Measurements from ENCODE around the gene DCDC2C. TPM values are rescaled to one million over a fixed set of nuclear protein-coding genes. Genes with fewer than 3 reads are reported as not detected.

Gene DCDC2C
- total RNA-seq, 1 experiment from 2014 or later, result 0.43 TPM

DNA sequence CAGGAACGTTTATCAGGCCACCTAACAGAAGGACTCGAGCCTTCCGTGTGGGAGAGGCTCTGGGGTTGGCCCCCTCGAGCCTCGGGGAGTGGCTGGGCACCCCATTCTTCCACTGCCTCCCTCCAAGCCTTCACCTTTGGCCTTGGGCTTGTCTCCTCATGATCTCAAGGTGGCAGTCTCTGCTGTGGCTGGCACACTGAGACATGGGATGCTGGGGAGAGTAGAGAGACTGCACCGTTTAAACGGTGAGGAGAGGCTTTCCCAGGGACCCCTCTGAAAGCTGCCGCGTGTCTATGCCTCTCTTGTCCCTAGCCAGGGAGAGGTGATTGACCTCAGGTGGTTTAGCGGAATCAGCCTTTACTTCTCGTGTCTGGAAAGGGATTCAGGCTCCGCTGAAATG is 71.0 kb downstream of the DCDC2C start:
- TF ChIP-seq EZH2 (IDR thresholded peaks at IDR 0.05; ENCODE audit: borderline replicate concordance, low read depth, low read length, poor library complexity, severe bottlenecking), result no peak
- TF ChIP-seq, protein P1, sequence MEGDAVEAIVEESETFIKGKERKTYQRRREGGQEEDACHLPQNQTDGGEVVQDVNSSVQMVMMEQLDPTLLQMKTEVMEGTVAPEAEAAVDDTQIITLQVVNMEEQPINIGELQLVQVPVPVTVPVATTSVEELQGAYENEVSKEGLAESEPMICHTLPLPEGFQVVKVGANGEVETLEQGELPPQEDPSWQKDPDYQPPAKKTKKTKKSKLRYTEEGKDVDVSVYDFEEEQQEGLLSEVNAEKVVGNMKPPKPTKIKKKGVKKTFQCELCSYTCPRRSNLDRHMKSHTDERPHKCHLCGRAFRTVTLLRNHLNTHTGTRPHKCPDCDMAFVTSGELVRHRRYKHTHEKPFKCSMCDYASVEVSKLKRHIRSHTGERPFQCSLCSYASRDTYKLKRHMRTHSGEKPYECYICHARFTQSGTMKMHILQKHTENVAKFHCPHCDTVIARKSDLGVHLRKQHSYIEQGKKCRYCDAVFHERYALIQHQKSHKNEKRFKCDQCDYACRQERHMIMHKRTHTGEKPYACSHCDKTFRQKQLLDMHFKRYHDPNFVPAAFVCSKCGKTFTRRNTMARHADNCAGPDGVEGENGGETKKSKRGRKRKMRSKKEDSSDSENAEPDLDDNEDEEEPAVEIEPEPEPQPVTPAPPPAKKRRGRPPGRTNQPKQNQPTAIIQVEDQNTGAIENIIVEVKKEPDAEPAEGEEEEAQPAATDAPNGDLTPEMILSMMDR (conservative IDR thresholded peaks at IDR 0.05; ENCODE audit: low read depth, low read length), result no peak
- no peaks in the 10 kb centered on the region for H3K9me3 ChIP-seq (ENCODE audit: low read depth, low read length, poor library complexity, severe bottlenecking)
- H3K27ac ChIP-seq (ENCODE audit: low read depth, low read length, poor library complexity, severe bottlenecking), result no peak overlapping the region
- ChIA-PET POLR2A (ENCODE audit: low non-redundant PET) (no interaction called here), CTCF (no interaction called here)
- intact Hi-C loops (cut with micrococcal nuclease; ENCODE audit: unreplicated experiment), result no loop called here
- peaks cover 13% of the 10 kb centered on the region for H3K4me1 ChIP-seq (ENCODE audit: insufficient read depth, low read length, poor library complexity, severe bottlenecking)
- no peaks in the 10 kb centered on the region for H3K27me3 ChIP-seq (replicated peaks; ENCODE audit: insufficient read depth, low read depth, low read length, poor library complexity)
- H3K4me3 ChIP-seq (ENCODE audit: low read depth, low read length, poor library complexity, severe bottlenecking), result no peak overlapping the region
- no TSS peak for BruUV-seq (replicated peaks)
- DNase-seq (ENCODE audit: low spot score), result no peak
- H3K36me3 ChIP-seq (ENCODE audit: insufficient read depth, low read length, poor library complexity, severe bottlenecking), result no peaks in the 10 kb centered on the region

DNA sequence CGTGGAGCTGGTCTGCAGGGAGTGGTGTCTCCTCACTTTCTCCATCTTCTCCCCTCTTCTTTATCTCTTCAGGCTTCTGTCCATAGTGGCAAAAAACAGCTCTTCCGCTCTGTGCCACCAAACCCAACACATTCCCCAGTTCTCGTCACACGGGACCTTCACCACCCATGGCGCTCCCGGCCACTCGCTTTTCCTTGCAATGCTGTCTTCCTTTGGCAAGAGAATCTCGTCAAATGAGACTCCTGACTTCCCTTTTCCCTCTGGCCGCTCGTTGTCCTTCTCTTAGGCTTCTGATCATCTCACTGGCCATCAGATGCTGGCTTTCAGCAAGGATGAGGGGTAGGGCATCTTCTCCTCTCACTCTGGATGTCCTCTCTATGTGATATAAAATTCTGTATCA is 72.9 kb downstream of the DCDC2C start:
- Histone ChIP-seq H3K4me1 (ENCODE audit: insufficient read depth, low read length, poor library complexity, severe bottlenecking) (peaks cover 31% of the 10 kb centered on the region), H3K4me3 (ENCODE audit: low read depth, low read length, poor library complexity, severe bottlenecking) (no peak overlapping the region), H3K27ac (ENCODE audit: low read depth, low read length, poor library complexity, severe bottlenecking) (no peak overlapping the region), H3K9me3 (ENCODE audit: low read depth, low read length, poor library complexity, severe bottlenecking) (no peaks in the 10 kb centered on the region), H3K27me3 (replicated peaks; ENCODE audit: insufficient read depth, low read depth, low read length, poor library complexity) (no peaks in the 10 kb centered on the region), H3K36me3 (ENCODE audit: insufficient read depth, low read length, poor library complexity, severe bottlenecking) (no peaks in the 10 kb centered on the region)
- intact Hi-C loops (cut with micrococcal nuclease; ENCODE audit: unreplicated experiment), result no loop called here
- no peak for DNase-seq (ENCODE audit: low spot score)
- no TSS peak for BruUV-seq (replicated peaks)
- TF ChIP-seq, protein P1 (conservative IDR thresholded peaks at IDR 0.05; ENCODE audit: low read depth, low read length), result no peak
- TF ChIP-seq EZH2 (IDR thresholded peaks at IDR 0.05; ENCODE audit: borderline replicate concordance, low read depth, low read length, poor library complexity, severe bottlenecking), result no peak
- ChIA-PET POLR2A (ENCODE audit: low non-redundant PET) (no interaction called here), CTCF (no interaction called here)

DNA sequence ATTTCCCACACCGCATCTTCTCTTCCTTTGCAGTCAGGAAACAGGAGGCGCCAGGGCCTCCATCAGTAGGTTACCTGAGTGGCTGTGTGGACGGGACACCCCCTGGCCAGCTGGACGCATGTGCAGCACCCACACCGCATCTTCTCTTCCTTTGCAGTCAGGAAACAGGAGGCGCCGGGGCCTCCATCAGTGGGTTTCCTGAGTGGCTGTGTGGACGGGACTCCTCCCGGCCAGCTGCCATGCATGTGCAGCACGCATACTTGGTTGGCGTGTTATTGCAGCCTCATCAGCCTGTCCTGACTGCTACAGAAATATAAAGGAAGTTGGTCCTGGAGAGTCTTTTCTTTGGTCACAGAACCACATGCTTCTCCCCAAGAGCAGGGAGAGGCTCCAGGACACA is 74.6 kb downstream of the DCDC2C start:
- DNase-seq (ENCODE audit: low spot score), result no peak
- Histone ChIP-seq H3K27me3 (replicated peaks; ENCODE audit: insufficient read depth, low read depth, low read length, poor library complexity) (no peaks in the 10 kb centered on the region), H3K36me3 (ENCODE audit: insufficient read depth, low read length, poor library complexity, severe bottlenecking) (no peaks in the 10 kb centered on the region), H3K27ac (ENCODE audit: low read depth, low read length, poor library complexity, severe bottlenecking) (no peak overlapping the region), H3K4me1 (ENCODE audit: insufficient read depth, low read length, poor library complexity, severe bottlenecking) (peaks cover 33% of the 10 kb centered on the region), H3K9me3 (ENCODE audit: low read depth, low read length, poor library complexity, severe bottlenecking) (no peaks in the 10 kb centered on the region), H3K4me3 (ENCODE audit: low read depth, low read length, poor library complexity, severe bottlenecking) (no peak overlapping the region)
- CTCF ChIA-PET, result interaction anchor here (3.5 kb wide), 1 partner anchor 49 kb away, joined by 35 read pairs; no protein-coding TSS in a partner anchor
- TF ChIP-seq EZH2 (IDR thresholded peaks at IDR 0.05; ENCODE audit: borderline replicate concordance, low read depth, low read length, poor library complexity, severe bottlenecking), result no peak
- TF ChIP-seq, protein P1 (conservative IDR thresholded peaks at IDR 0.05; ENCODE audit: low read depth, low read length), result no peak
- BruUV-seq (replicated peaks), result no TSS peak
- POLR2A ChIA-PET (ENCODE audit: low non-redundant PET), result no interaction called here
- intact Hi-C loops (cut with micrococcal nuclease; ENCODE audit: unreplicated experiment), result no loop called here

Data from A673 (cell line).